AG04450 (cell line): ENCODE measurements around the gene ZNF512B. TPM values are rescaled to one million over a fixed set of nuclear protein-coding genes. Genes with fewer than 3 reads are reported as not detected.

Experiments
- CTCF ChIA-PET: fragments of 300-600, 350-600 bp; formaldehyde crosslinking; extraction: SDS; loops from one replicate; lab custom pipeline; 2022; ENCODE audit warnings: antibody characterized with exemption, inconsistent platforms; lab: Charles Lee
- POLR2A ChIA-PET: fragments of 350-600 bp; formaldehyde crosslinking; extraction: SDS; loops from one replicate; lab custom pipeline; 2021; ENCODE audit warnings: antibody characterized with exemption, inconsistent platforms; lab: Yijun Ruan, JAX
- DNase-seq: peaks from one replicate; pipeline ENCODE4 v3.0.0-alpha.2; 2011; ENCODE audit warnings: low read depth, low spot score
- H3K27ac ChIP-seq: one replicate; pipeline ENCODE4 v1.5.1; 2012; ENCODE audit warnings: low read depth, low read length, control low read depth
- H3K27me3 ChIP-seq: one replicate; pipeline ENCODE4 v1.6.0; 2012; ENCODE audit warnings: low read length; ENCODE audit not compliant: control insufficient read depth, insufficient read depth
- H3K4me3 ChIP-seq: 2 replicates; pipeline ENCODE4 v1.5.1; 2011; ENCODE audit warnings: mild to moderate bottlenecking, low read depth, low read length, control low read depth
- H3K9me3 ChIP-seq: 2 replicates; pipeline ENCODE4 v1.5.1; 2012; ENCODE audit warnings: low read length; ENCODE audit not compliant: control insufficient read depth, insufficient read depth
- CTCF ChIP-seq: IDR thresholded peaks from 2 replicates; pipeline ENCODE4 v1.5.1; 2011; ENCODE audit warnings: low read depth, low read length, control low read depth, inconsistent platforms
- polyA plus RNA-seq: library from polyadenylated mRNA; depleted of rRNA; stranded (reverse); fragments of >200 nt; gene quantifications from 2 replicates; pipeline ENCODE4 v1.2.3, GENCODE V29; 2011

The ZNF512B gene
- polyA plus RNA-seq, 1 experiment = 4.0 TPM

- no peaks in the 10 kb centered on the region for H3K27me3 ChIP-seq
- no peak for TF ChIP-seq CTCF
- DNase-seq = no peak
- H3K27ac ChIP-seq = no peak overlapping the region
- H3K4me3 ChIP-seq = peak overlapping the region; percentile 51
- H3K9me3 ChIP-seq = no peaks in the 10 kb centered on the region; the same call in 1 of the 2 replicates
- POLR2A ChIA-PET = interaction anchor here (0.5 to 2.2 kb wide), 5 partner anchors 17 to 249 kb away, joined by 3 to 7 read pairs (median 3); partner anchors contain the start of genes ARFRP1, TPD52L2 and ZGPAT
- CTCF ChIA-PET = no interaction called here
These were observed 13.1 kb downstream of the ZNF512B start for GRCh38 chr20:63956664-63957003.

GRCh38 chr20:63955827-63956663 is 13.7 kb downstream of the ZNF512B start, which contains the start of gene UCKL1:
UCKL1 (minus strand) TSS chr20:63956416; CDS start chr20:63956372, 44 bp downstream.
- H3K27me3 ChIP-seq = no peaks in the 10 kb centered on the region
- DNase-seq = peak; percentile 80
- H3K27ac ChIP-seq = peak within 1 kb of the TSS; percentile 68
- H3K4me3 ChIP-seq = peak within 1 kb of the TSS; percentile 84
- ChIA-PET POLR2A (interaction anchor here (0.5 to 2.2 kb wide), 6 partner anchors 17 to 249 kb away, joined by 3 to 7 read pairs (median 3); partner anchors contain the start of genes ARFRP1, TPD52L2 and ZGPAT), CTCF (no interaction called here)
- H3K9me3 ChIP-seq = no peaks in the 10 kb centered on the region; the same call in 1 of the 2 replicates
- no peak for TF ChIP-seq CTCF

- DNase-seq = no peak
- no peak overlapping the region for H3K27ac ChIP-seq
- peak overlapping the region; percentile 84 for H3K4me3 ChIP-seq
- TF ChIP-seq CTCF = peak; percentile 21; the same call in 1 of the 2 replicates
- no peaks in the 10 kb centered on the region for H3K27me3 ChIP-seq
- no peaks in the 10 kb centered on the region; the same call in 1 of the 2 replicates for H3K9me3 ChIP-seq
- ChIA-PET CTCF (interaction anchor here (1.8 kb wide), 1 partner anchor 18 kb away, joined by 5 read pairs; no protein-coding TSS in a partner anchor), POLR2A (interaction anchor here (0.6 to 2.2 kb wide), 2 partner anchors 65 to 90 kb away, joined by 3 to 7 read pairs; partner anchors contain the start of gene TPD52L2)
These were observed 14.4 kb downstream of the ZNF512B start for GRCh38 chr20:63955281-63955826.

- H3K27me3 ChIP-seq = no peaks in the 10 kb centered on the region
- POLR2A ChIA-PET = no interaction called here
- TF ChIP-seq CTCF = no peak
- no peak for DNase-seq
- no peaks in the 10 kb centered on the region; the same call in 1 of the 2 replicates for H3K9me3 ChIP-seq
- no peak overlapping the region for H3K27ac ChIP-seq
- CTCF ChIA-PET = interaction anchor here (1.8 kb wide), 1 partner anchor 20 kb away, joined by 5 read pairs; no protein-coding TSS in a partner anchor
- H3K4me3 ChIP-seq = peak overlapping the region; percentile 34
These were observed 15.8 kb downstream of the ZNF512B start for GRCh38 chr20:63953764-63954429.
